Neural progenitor cell (in vitro differentiated cells): ENCODE data around the gene RAB31. TPM values are rescaled to one million over a fixed set of nuclear protein-coding genes. Genes with fewer than 3 reads are reported as not detected.

Experiments used
- DNase-seq: peaks from one replicate; pipeline ENCODE4 v3.0.0-alpha.2; 2016; ENCODE audit warnings: low spot score
- H2AFZ ChIP-seq: fragments of 200-600 bp; sonication (generic); replicated peaks from 2 replicates; pipeline ENCODE4 v1.6.1; 2016; ENCODE audit warnings: antibody characterized with exemption
- H3F3A ChIP-seq: fragments of 200-600 bp; sonication (generic); 2 replicates; pipeline ENCODE4 v1.6.1; 2016; ENCODE audit warnings: antibody characterized with exemption, low read depth
- H3K27ac ChIP-seq: fragments of 200-600 bp; sonication (generic); 2 replicates; pipeline ENCODE4 v1.5.1; 2016; ENCODE audit warnings: mild to moderate bottlenecking
- H3K27me3 ChIP-seq: fragments of 200-600 bp; sonication (generic); 2 replicates; pipeline ENCODE4 v1.6.1; 2016; ENCODE audit warnings: mild to moderate bottlenecking, moderate library complexity
- H3K36me3 ChIP-seq: fragments of 200-600 bp; sonication (generic); 2 replicates; pipeline ENCODE4 v1.5.1; 2016
- H3K4me1 ChIP-seq: fragments of 200-600 bp; sonication (generic); 2 replicates; pipeline ENCODE4 v1.6.1; 2016; ENCODE audit warnings: mixed run types
- H3K4me2 ChIP-seq: fragments of 200-600 bp; sonication (generic); 2 replicates; pipeline ENCODE4 v1.6.1; 2016
- H3K4me3 ChIP-seq: fragments of 200-600 bp; sonication (generic); 2 replicates; pipeline ENCODE4 v1.5.1; 2016
- H3K79me2 ChIP-seq: fragments of 200-600 bp; sonication (generic); 2 replicates; pipeline ENCODE4 v1.6.1; 2016; ENCODE audit warnings: low read depth
- H3K9ac ChIP-seq: fragments of 200-600 bp; sonication (generic); 2 replicates; pipeline ENCODE4 v1.6.1; 2016
- H3K9me3 ChIP-seq: fragments of 200-600 bp; sonication (generic); 2 replicates; pipeline ENCODE4 v1.5.1; 2016; ENCODE audit warnings: low read depth
- H4K20me1 ChIP-seq: fragments of 200-600 bp; sonication (generic); 2 replicates; pipeline ENCODE4 v1.6.1; 2016; ENCODE audit warnings: low read depth
- H3K27ac Mint-ChIP-seq: 3 replicates; pipeline ENCODE4 v1.8.0; 2021; ENCODE audit warnings: mixed read lengths
- H3K27me3 Mint-ChIP-seq: 2 replicates; pipeline ENCODE4 v1.8.0; 2022; ENCODE audit warnings: low read depth, mild to moderate bottlenecking, inconsistent platforms, moderate library complexity, mixed read lengths; ENCODE audit not compliant: insufficient read depth
- H3K36me3 Mint-ChIP-seq: 3 replicates; pipeline ENCODE4 v1.8.0; 2021; ENCODE audit warnings: mixed read lengths
- H3K4me1 Mint-ChIP-seq: 3 replicates; pipeline ENCODE4 v1.8.0; 2021; ENCODE audit warnings: mixed read lengths
- H3K4me3 Mint-ChIP-seq: 3 replicates; pipeline ENCODE4 v1.8.0; 2021; ENCODE audit warnings: mild to moderate bottlenecking, moderate library complexity, mixed read lengths
- H3K9me3 Mint-ChIP-seq: 3 replicates; pipeline ENCODE4 v1.8.0; 2020; ENCODE audit warnings: mixed read lengths
- CTCF ChIP-seq: fragments of 200-600 bp; sonication (generic); IDR thresholded peaks from 2 replicates; pipeline ENCODE4 v1.5.1; 2017; ENCODE audit warnings: antibody characterized with exemption, mild to moderate bottlenecking
- EZH2 ChIP-seq: fragments of 200-600 bp; sonication (generic); IDR thresholded peaks from 2 replicates; pipeline ENCODE4 v1.6.1; 2017; ENCODE audit warnings: antibody characterized with exemption, mild to moderate bottlenecking, moderate library complexity
- EZH2phosphoT487 ChIP-seq: fragments of 200-600 bp; sonication (generic); IDR thresholded peaks from 2 replicates; pipeline ENCODE4 v1.6.1; 2017; ENCODE audit warnings: antibody characterized with exemption
- total RNA-seq: library from RNA; depleted of rRNA; stranded (reverse); fragments of >200 nt; gene quantifications from 2 replicates; pipeline ENCODE4 v1.2.3, GENCODE V29; 2015; ENCODE audit warnings: low replicate concordance

Gene RAB31
- total RNA-seq, 1 donor from 2014 or later = 5.0 TPM

- peaks cover 6% of the 10 kb centered on the region for H3K4me1 ChIP-seq
- peaks cover 2% of the 10 kb centered on the region for H3K36me3 Mint-ChIP-seq
- H3K4me2 ChIP-seq = no peak overlapping the region
- no peaks in the 10 kb centered on the region for H3K27me3 Mint-ChIP-seq
- TF ChIP-seq EZH2 (no peak), EZH2phosphoT487 (no peak), CTCF (no peak)
- H3F3A ChIP-seq = no peaks in the 10 kb centered on the region
- no peak overlapping the region for H3K4me3 ChIP-seq
- no peak overlapping the region for H2AFZ ChIP-seq
- H3K4me1 Mint-ChIP-seq = peaks cover 34% of the 10 kb centered on the region
- no peaks in the 10 kb centered on the region for H3K27me3 ChIP-seq
- H4K20me1 ChIP-seq = no peaks in the 10 kb centered on the region
- H3K27ac ChIP-seq = no peak overlapping the region
- H3K79me2 ChIP-seq = no peaks in the 10 kb centered on the region
- no peak for DNase-seq
- H3K27ac Mint-ChIP-seq = no peak overlapping the region
- no peaks in the 10 kb centered on the region for H3K36me3 ChIP-seq
- H3K9ac ChIP-seq = no peak overlapping the region
- no peaks in the 10 kb centered on the region for H3K9me3 ChIP-seq
- H3K9me3 Mint-ChIP-seq = peaks cover 11% of the 10 kb centered on the region
- peak overlapping the region; percentile 9 for H3K4me3 Mint-ChIP-seq
Measured at GRCh38 chr18:9771977-9772660, 64.0 kb downstream of the RAB31 start.

GRCh38 chr18:9772847-9773677 lies 65.0 kb downstream of the RAB31 start:
- H3K36me3 ChIP-seq = no peaks in the 10 kb centered on the region
- no peak overlapping the region for H2AFZ ChIP-seq
- no peaks in the 10 kb centered on the region for H3K79me2 ChIP-seq
- peaks cover 34% of the 10 kb centered on the region for H3K4me1 Mint-ChIP-seq
- DNase-seq = peak; percentile 41
- H3K4me2 ChIP-seq = no peak overlapping the region
- H3K4me1 ChIP-seq = peaks cover 6% of the 10 kb centered on the region
- TF ChIP-seq EZH2 (no peak), CTCF (no peak), EZH2phosphoT487 (no peak)
- no peaks in the 10 kb centered on the region for H3K27me3 Mint-ChIP-seq
- no peaks in the 10 kb centered on the region for H3K9me3 ChIP-seq
- H3K27me3 ChIP-seq = no peaks in the 10 kb centered on the region
- H3K27ac Mint-ChIP-seq = no peak overlapping the region
- H3K9ac ChIP-seq = no peak overlapping the region
- H3K27ac ChIP-seq = no peak overlapping the region
- H3K4me3 Mint-ChIP-seq = no peak overlapping the region
- peaks cover 11% of the 10 kb centered on the region for H3K9me3 Mint-ChIP-seq
- no peaks in the 10 kb centered on the region for H3F3A ChIP-seq
- H4K20me1 ChIP-seq = no peaks in the 10 kb centered on the region
- peaks cover 2% of the 10 kb centered on the region for H3K36me3 Mint-ChIP-seq
- H3K4me3 ChIP-seq = no peak overlapping the region

- Mint-ChIP-seq H3K9me3 (peaks cover 2% of the 10 kb centered on the region), H3K36me3 (peaks cover 2% of the 10 kb centered on the region), H3K27me3 (peaks cover 2% of the 10 kb centered on the region), H3K4me1 (peaks cover 34% of the 10 kb centered on the region), H3K4me3 (no peak overlapping the region), H3K27ac (peak overlapping the region; percentile 48)
- H3K9me3 ChIP-seq = no peaks in the 10 kb centered on the region
- DNase-seq = no peak
- H3K4me2 ChIP-seq = no peak overlapping the region
- no peak overlapping the region for H3K27ac ChIP-seq
- H3K4me1 ChIP-seq = peaks cover 6% of the 10 kb centered on the region
- no peaks in the 10 kb centered on the region for H3K79me2 ChIP-seq
- no peaks in the 10 kb centered on the region for H4K20me1 ChIP-seq
- H3K27me3 ChIP-seq = no peaks in the 10 kb centered on the region
- no peak for TF ChIP-seq CTCF
- no peak for TF ChIP-seq EZH2
- TF ChIP-seq EZH2phosphoT487 = no peak
- H3K36me3 ChIP-seq = no peaks in the 10 kb centered on the region
- no peak overlapping the region for H2AFZ ChIP-seq
- no peak overlapping the region for H3K4me3 ChIP-seq
- no peak overlapping the region for H3K9ac ChIP-seq
- H3F3A ChIP-seq = no peaks in the 10 kb centered on the region
Measured at GRCh38 chr18:9774150-9774549, 66.0 kb downstream of the RAB31 start.
